GM21717 (cell line): ENCODE measurements around the gene SYT3.
"Not testable (repeated sequence)": the region's sequence is repeated elsewhere in the genome, so short reads cannot be mapped to it uniquely, and the experiment has no call there.

Experiments
- ATAC-seq: cut with Tn5 transposase; IDR thresholded peaks from one replicate; pipeline ENCODE4 v1.9.1; 2021; ENCODE audit warnings: mild to moderate bottlenecking, moderate library complexity; ENCODE audit not compliant: unreplicated experiment

The SYT3 gene

DNA sequence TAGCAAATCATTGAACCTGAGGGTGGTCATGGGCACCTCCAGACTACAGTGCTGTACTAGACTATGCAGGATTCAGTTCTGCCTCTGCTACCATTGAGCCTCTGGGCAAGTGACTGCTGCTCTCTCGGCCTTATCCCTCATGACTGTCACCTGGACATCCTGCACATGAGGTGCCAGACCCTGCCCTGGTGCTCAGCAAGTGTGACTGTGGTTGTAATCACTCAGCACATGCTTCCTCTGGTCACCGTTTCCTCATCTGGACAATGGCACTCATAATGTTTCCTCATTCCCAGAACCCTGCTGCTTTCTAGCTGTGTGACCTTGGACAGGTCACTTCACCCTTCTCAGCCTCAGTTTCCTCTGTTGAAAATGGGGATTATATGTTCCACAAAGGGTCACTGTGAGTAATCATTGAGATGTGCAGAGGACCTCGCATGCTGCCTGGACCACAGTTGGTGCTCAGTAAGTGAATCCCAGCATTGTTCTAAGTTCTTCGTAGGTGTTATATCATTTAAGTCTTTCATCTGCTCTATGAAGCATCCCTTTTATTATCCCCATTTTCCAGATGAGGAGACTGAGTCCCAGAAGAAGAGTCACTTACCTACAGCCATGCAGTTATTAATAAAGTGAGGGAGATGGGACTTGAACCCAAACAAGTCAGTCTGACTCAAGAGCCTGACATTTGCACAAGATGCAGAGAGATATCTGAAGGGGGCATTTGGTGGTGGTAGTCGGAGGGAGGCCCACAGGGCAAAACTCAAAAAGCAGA lies 3.2 kb downstream of the SYT3 start:
- ATAC-seq, result no peak

DNA sequence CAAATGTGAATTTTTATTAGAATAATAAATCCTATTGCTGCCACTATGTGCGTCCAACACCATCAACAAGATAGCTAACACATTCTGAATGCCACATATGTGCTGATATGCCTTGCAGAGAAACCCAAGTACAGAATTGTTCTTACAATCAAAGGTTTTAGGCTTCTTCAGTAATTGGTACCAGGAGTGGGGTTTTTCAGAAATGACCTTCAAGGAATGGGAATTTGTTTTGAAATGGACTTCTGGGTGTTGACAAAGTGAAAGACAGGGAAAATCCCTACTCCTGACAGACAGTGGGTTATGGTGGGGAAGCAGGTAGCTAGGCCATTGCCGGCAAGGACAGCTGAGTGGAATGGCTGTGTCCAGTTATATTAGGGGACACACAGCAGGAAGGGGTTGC lies 5.7 kb downstream of the SYT3 start:
- no peak for ATAC-seq

DNA sequence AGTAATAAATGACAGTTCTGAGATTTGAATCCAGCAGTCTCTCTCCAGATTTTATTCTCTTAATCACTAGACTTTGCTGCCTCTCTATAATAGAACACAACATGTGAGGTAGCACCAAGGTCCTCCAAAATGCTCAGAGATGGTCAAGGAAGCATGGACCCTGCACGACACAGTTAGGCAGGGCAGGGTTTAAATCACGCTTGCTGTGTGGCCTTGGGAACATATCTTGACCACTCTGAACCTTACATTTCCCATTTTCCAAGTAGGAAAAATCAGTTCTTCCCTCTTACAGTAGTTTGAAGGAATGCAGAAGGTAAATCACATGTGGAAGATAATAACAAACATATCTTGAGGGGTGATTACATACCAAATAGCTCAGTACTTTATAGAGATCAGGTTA lies 6.3 kb downstream of the SYT3 start:
- ATAC-seq, result no peak

DNA sequence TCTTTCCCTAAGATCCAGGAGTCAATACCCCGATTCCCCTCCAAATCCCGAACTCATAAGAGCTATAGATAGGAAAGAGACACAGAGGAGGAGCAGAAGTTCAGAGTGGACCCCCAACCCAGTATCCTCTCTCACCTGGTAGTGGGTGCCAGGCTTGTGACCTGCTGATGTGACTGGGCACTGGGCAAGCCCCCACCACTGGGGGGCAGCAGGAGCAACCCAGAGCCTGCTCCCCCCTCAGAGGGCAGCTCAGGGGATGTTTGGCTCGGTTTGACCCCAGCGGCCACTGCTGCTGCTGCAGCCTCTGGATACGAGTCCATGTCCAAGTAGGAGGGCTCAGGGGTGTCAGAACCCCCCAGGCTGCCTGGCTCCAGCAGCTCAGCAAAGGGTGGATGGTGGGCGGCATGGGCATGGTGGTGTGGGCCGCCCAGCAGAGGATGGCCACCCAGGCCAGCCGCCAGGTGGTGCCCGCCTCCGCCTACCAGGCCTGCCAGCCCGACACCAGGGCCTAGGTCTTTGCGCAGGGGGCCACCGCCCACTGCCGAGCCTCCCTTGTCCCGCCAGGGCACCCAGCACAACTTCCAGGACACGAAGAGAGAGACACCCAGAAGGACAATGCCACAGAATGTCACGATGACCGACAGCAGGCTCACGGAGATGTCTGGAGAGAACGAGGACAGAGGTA lies 7.4 kb downstream of the SYT3 start:
- ATAC-seq, result no peak

DNA sequence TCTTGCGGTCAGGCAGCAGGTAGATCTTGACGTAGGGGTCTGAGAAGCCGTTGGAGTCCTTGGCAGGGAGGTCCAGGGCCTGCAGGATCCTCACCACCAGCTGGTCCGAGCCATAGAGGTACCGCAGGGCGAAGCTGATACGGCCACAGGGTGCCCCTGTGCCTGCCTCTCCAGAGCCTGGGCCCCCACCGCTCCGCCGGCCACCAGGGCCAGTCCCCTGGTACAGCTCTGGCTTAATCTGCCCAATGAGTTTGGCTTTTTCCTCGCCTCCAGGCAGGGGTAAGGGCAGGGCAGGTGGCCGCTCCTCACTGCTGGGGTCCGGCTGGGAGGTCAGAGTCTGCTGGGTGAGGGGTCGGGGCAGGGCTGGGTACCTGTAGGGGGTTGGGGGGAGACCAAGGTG lies 9.9 kb downstream of the SYT3 start:
- ATAC-seq, result no peak

DNA sequence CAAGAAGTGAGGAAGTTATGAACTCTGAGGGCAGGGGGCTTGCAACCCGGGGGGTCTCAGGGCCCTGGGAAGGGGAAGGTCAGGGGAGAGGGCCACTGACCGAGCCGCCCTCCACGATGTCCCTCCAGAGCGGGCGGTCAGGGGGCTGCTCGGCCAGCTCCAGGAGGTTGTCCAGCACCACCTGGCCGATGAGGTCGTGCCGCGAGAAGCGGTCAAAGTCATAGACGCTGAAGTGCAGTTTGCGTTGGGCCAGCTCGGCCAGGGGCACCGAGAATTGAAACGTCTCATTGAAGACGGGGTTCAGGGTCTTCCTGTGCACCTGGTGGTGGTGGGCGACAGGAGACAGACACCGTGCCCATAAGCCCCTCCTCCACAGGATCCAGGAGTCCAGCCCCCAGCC lies 10.5 kb downstream of the SYT3 start:
- ATAC-seq, result no peak

DNA sequence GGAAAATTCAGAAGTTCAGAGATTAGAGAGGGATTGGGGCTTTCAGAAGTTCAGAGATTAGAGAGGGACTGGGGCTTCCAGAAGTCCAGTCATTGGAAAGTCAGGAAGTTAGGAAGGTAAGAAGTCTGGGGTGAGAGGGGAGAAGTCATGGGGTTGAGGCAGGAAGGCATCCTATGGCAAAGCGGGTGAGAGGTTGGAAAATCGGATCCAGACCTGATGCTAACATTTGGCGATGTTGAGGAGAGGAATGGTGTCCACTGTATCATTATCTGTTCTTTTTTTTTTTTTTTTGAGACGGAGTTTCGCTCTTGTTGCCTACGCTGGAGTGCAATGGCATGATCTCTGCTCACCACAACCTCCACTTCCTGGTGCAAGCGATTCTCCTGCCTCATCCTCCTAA lies 11.1 kb downstream of the SYT3 start:
- no peak for ATAC-seq

DNA sequence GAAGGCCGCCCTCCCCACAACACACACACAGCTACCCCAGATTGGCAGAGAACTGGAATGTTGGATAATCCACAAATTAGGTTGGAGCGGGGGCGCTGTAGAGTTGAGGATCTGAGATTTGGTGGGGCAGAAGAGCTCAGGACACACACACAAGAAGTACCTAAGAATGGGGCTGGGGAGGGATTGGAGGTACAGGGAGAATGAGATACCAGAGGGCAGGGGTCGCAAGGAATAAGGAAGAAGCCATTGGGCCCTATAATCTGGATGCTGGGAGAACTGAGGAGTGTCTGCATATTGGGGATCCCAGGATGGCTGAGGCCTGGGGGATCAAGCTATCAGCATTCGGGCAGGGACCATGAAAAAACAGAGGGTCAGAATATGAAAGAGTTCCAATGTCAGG lies 11.5 kb downstream of the SYT3 start:
- ATAC-seq, result no peak

DNA sequence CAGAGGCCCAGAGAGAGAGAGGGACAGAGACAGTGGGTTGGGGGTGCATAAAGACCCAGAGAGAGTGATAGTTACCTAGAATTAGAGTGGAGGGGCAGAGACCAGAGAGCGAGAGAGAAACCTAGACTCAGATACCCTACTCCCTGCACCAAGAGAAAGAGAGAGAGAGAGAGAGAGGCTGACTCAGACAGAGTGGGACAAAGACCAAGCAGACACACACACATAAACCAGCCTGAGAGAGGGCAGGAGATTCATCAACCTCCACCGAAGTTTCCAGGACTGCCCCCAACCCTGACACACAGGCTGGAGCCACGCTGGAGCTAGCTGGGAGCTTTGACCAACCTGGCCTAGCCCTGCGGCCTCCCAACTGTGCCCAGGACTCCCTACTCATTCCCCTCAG lies 12.9 kb downstream of the SYT3 start:
- ATAC-seq, result no peak

DNA sequence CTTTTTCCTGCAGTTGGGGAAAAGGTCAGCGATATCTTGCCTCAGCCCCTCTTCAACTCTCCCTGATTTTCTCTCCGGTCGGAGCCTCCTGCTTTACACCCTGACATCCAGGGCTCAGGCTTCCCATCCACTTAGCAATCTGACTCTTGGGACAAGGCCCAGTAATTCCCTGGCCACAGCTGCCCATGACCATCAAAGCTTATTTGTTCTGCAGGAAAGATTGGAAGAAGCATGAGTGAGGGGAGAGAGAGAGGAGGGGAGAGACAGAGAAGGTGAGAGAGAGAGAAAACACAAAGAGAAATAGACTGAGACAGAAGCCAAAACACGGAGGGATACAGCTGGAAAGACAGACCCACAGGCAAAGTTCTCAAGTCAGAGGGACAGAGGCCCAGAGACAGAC lies 13.7 kb downstream of the SYT3 start:
- no peak for ATAC-seq

DNA sequence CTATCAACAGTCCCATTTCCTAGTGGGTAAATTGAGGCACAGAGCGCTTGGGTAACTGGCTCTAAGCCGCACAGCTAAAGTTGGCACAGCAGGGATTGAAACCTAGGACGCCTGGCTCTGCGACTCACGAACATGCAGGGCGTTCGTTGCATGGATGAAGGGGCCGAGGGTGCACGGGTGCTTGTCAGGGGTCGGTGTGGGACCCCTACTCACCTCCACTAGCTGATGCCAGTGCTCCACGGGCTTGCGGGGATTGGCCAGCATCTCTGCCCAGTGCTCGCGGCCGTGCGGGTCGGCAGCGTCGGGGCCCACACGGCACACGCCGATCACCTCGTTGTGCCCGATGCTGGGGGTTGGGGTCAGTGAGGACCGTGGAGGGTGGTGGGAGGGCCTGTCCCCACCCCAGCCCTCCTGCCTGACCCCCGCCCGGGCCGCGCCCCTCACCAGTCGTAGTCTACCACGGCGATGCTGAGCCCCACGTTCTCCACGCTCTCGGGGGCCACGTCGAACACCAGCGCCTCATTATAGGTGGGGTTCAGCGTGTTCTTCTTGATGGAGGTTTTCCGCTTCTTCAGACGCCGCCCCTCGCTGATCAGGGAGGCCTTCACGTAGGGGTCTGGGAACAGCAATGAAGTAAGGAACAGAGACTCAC lies 14.6 kb downstream of the SYT3 start:
- no peak for ATAC-seq

DNA sequence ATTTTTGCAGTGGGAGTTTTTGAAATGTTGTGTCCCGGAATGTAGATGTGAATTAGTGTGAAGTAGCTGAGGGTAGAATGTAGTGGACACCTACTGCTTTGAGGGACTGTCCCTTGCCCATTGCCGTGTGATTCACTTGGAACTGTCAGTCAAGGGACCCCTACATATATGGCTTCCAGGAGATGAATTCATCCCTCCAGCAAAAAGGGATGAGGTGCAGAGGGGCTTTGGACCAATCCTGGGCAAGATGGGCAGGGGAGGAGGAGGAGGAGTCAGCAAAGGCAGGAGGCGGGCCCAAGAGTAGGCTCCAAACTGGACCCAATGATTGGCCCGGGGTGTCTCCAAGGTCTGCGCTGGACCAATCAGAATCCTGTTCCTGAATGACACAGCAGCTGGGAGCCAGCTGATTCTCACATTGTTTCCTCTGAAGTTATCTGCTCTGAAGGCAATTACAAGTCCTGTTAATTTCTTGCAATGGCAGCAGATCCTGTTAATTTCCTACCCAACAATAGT lies 19.2 kb downstream of the SYT3 start:
- not testable (repeated sequence) for ATAC-seq

DNA sequence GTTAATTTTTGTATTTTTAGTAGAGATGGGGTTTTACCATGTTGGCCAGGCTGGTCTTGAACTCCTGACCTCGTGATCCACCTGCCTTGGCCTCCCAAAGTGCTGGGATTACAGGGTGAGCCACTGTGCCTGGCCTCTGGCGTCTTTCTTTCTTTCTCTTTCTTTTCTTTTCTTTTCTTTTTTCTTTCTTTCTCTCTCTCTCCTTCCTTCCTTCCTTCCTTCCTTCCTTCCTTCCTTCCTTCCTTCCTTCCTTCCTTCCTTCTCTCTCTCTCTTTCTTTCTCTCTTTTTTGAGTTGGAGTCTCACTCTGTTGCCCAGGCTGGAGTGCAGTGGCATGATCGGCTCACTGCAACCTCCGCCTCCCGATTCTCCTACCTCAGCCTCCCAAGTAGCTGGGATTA lies 20.5 kb downstream of the SYT3 start:
- ATAC-seq, result not testable (repeated sequence)

DNA sequence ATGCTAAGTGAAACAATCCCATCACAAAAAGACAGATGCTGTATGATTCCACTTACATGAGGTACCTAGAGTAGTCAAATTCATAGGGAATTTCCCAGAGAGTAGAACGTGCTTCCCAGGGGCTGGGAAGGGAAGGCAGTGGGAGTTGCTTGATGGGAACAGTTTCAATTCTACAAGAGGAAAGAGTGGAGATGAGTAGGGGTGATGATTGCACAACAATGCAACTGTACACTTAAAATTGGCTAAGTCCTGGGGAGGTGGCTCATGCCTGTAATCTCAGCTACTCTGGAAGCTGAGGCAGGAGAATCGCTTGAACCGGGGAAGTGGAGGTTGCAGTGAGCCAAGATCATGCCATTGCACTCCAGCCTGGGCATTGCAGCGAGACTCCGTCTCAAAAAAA lies 21.3 kb downstream of the SYT3 start:
- not testable (repeated sequence) for ATAC-seq

DNA sequence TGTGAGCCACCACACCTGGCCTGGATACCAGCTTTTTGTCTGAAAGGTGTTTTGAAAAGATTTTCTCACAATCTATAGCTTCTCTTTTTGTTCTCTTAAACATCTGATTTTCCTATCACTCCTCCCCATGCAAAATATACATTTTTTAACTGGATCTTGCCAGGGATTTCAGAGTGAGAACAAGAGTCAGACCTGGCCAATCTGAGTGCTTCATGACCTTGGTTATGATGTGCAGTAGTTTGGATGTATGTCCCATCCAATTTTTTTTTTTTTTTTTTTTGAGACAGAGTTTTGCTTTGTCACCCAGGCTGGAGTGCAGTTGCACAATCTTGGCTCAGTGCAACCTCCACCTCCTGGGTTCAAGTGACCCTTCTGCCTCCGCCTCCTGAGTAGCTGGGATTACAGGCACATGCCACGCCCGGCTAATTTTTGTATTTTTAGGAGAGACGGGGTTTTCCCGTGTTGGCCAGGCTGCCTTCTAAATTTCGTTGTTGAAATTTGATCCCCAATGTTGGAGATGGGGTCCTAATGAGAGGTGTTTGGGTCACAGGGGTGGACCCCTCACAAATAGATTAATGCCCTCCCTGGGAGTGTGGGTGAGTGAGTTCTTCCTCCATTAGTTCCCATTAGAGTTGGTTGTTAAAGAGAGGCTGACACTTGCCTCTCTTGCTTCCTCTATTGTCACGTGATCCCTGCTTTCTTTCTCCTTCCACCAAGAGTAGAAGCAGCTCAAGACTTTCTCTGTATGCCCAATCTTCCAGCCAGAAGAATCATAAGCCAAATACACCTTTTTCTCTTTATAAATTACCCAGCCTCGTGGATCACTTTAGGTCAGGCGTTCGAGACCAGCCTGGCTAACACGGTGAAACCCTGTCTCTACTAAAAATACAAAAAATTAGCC lies 26.9 kb downstream of the SYT3 start:
- not testable (repeated sequence) for ATAC-seq

DNA sequence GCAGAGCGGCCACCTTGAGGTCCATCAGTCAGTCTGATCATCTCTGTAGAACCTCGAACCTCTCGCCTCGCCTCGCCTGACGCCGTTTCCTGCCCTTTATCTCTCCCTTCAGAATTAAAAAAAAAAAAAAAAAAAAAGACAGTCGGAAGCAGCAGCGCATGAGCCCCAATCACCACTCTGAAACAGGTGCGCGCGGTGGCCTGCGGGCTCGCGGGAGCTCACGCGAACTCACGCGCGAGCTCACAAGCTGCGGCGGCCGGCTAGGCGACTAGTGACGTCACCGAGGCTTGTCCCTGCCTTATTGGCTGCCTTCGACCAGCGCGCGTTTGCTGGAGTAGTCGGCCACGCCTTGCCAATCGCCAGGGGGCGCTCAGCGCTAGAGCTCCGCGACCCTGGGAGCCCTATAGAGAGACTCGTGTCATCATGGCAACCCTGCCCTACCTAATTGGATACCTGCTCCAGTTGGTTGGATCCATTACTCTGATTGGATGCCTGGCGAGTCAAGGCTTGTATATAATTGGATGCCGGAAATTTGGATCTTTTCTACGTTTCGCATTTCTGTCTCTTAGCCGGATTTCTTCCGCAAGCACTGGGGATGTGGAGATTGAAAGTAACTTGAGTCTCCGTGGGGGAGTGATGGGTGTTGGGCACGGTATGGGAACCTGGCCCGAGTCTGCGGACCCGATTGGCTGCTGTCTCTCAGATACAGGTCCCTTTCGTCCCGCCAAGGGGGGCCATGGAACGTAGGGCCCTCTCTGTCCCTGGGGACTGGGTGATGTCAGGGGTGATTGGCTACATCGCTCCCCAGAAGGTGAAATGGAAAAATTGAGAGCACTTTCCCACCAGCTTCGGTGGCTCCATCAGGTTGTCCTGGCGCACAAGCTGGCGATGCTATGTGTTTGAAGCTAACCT lies 31.6 kb downstream of the SYT3 start:
- no peak for ATAC-seq

DNA sequence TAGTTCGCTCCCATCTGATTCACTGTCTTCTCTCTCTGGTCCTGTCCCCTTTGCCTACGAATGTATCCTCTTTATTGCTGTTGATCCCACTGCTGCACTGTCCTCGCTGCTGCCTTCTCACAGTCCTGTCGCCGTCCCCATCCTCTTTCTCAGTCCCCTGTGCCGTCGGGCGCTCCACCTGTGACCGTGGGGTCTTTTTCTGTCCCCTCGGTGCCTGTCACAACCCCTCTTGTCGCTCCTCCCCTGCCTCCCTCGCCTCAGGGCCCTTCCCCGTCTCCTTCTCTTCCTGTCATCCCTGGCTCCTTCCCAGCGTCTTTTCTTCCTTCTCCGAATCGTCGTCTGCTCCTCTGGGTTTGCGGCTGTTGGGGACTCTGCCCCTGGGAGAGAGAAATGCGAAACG lies 32.3 kb downstream of the SYT3 start:
- no peak for ATAC-seq

DNA sequence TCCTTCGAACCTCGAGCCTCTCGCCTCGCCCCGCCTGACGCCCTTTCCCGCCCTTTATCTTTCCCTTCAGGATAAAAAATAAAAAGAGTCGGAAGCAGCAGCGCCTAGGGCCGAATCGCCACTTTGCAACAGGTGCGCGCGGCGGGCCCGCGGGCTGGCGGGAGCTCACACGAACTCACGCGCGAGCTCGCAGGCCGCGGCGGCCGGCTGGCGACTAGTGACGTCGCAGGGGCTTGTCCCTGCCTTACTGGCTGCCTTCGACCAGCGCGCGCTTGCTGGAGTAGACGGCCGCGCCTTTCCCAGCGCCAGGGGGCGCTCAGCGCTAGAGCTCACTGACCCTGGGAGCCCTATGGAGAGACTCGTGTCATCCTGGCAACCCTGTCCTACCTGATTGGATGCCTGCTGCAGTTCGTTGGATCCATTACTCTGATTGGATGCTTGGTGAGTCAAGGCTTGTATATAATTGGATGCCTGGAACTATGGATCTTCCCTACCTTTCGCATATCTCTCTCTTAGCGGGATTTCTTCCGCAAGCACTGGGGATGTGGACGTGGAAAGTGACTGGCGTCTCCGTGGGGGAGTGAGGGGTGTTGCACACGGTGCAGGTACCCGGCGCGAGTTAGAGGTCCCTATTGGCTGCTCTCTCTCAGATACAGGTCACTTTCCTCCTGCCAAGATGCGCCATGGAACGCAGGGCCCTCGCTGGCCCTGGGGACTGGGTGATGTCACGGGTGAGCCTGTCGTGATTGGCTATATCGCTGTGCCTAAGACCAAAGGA lies 33.4 kb downstream of the SYT3 start:
- ATAC-seq, result not testable (repeated sequence)
